ENCODE data around the gene ST6GALNAC5.

- TF ChIP-seq CTCF (IDR thresholded peaks at IDR 0.05): no peak
- no peak for TF ChIP-seq POLR2A (IDR thresholded peaks at IDR 0.05)
- no peak for TF ChIP-seq POLR2AphosphoS5 (IDR thresholded peaks at IDR 0.05)
Observed at GRCh38 chr1:77081834-77082233, 214.6 kb downstream of the ST6GALNAC5 start.

Data from suprapubic skin (tissue), 4 donors.